GM12878 (cell line): ENCODE data around the gene KISS1. TPM values are rescaled to one million over a fixed set of nuclear protein-coding genes. Genes with fewer than 3 reads are reported as not detected.

Experiments used
- ATAC-seq: fragments of 200-7000 bp; cut with Tn5 transposase; 3 replicates; pipeline ENCODE4 v1.9.1; 2020; ENCODE audit warnings: mild to moderate bottlenecking, moderate library complexity
- BruUV-seq: library from RNA; stranded (reverse); fragments of 400-500 nt; replicated peaks from 2 replicates; lab custom pipeline; 2021; lab: Mats Ljungman, UMichigan
- CTCF ChIA-PET: fragments of 300-600 bp; sonication (Branson Sonifier 250); formaldehyde crosslinking; extraction: SDS; loops from one replicate; lab custom pipeline; 2021; ENCODE audit warnings: inconsistent platforms; lab: Yijun Ruan, JAX
- POLR2A ChIA-PET: fragments of 350-600 bp; formaldehyde crosslinking; extraction: SDS; loops from one replicate; lab custom pipeline; 2021; ENCODE audit warnings: inconsistent platforms; lab: Charles Lee
- RAD21 ChIA-PET: fragments of 300-600 bp; sonication (Branson Sonifier 250); formaldehyde crosslinking; loops from one replicate; lab custom pipeline; 2023; ENCODE audit warnings: antibody characterized with exemption; ENCODE audit not compliant: unreplicated experiment; lab: Charles Lee
- SMC1A ChIA-PET: fragments of 300-600 bp; sonication (Branson Sonifier 250); formaldehyde crosslinking; loops from one replicate; lab custom pipeline; 2023; ENCODE audit not compliant: unreplicated experiment, uncharacterized antibody; lab: Charles Lee
- DNase-seq: peaks from one replicate; pipeline ENCODE4 v3.0.0-alpha.2; 2011; ENCODE audit warnings: low read depth, low spot score
- FAIRE-seq: peaks from 3 replicates; lab custom pipeline; 2011; peaks lifted over from hg19 to GRCh38; lab: Jason Lieb, UNC
- H2AFZ ChIP-seq: 2 replicates; pipeline ENCODE4 v1.6.0; 2011; ENCODE audit warnings: low read depth, low read length, control low read depth; ENCODE audit not compliant: control insufficient read depth
- H3K27ac ChIP-seq: 2 replicates; pipeline ENCODE4 v1.5.1; 2011; ENCODE audit warnings: control low read depth; ENCODE audit not compliant: control insufficient read depth, insufficient read depth
- H3K27me3 ChIP-seq, 2 experiments: replicated peaks in 1 of 2; 2 replicates each; pipeline versions ENCODE4 v1.6.0 to v1.6.1; 2011; ENCODE audit warnings: low read length in 1 of 2; ENCODE audit not compliant: control insufficient read depth in 2 of 2, insufficient read depth in 2 of 2
- H3K36me3 ChIP-seq, 2 experiments: 2 replicates each; pipeline ENCODE4 v1.5.1; 2011; ENCODE audit warnings: low read length in 1 of 2; ENCODE audit not compliant: control insufficient read depth in 2 of 2, insufficient read depth in 2 of 2
- H3K4me1 ChIP-seq: 2 replicates; pipeline ENCODE4 v1.6.1; 2011; ENCODE audit warnings: mild to moderate bottlenecking, low read length, moderate library complexity, mixed read lengths; ENCODE audit not compliant: control insufficient read depth, insufficient read depth
- H3K4me2 ChIP-seq: 2 replicates; pipeline ENCODE4 v1.6.0; 2011; ENCODE audit warnings: control low read depth; ENCODE audit not compliant: control insufficient read depth, insufficient read depth
- H3K4me3 ChIP-seq: fragments of 200-600 bp; sonication (generic); 2 replicates; pipeline ENCODE4 v1.5.1; 2016
- H3K79me2 ChIP-seq: 2 replicates; pipeline ENCODE4 v1.6.0; 2011; ENCODE audit warnings: low read length; ENCODE audit not compliant: control insufficient read depth, insufficient read depth
- H3K9ac ChIP-seq: 2 replicates; pipeline ENCODE4 v1.8.0; 2011; ENCODE audit warnings: low read length, control low read depth, mixed read lengths; ENCODE audit not compliant: control insufficient read depth, insufficient read depth
- H3K9me3 ChIP-seq: replicated peaks from 3 replicates; pipeline ENCODE4 v1.5.1; 2011; ENCODE audit warnings: mild to moderate bottlenecking, low read length; ENCODE audit not compliant: control insufficient read depth, insufficient read depth
- H4K20me1 ChIP-seq: 2 replicates; pipeline ENCODE4 v1.6.0; 2011; ENCODE audit not compliant: control insufficient read depth, insufficient read depth
- BMI1 ChIP-seq: fragments of 450-650 bp; IDR thresholded peaks from 2 replicates; pipeline ENCODE4 v1.6.1; 2016; ENCODE audit warnings: mild to moderate bottlenecking, moderate library complexity, borderline replicate concordance
- CBX5 ChIP-seq: sonication (generic); IDR thresholded peaks from 2 replicates; pipeline ENCODE4 v1.6.1; 2016; ENCODE audit warnings: low read depth, moderate library complexity, mild to moderate bottlenecking, inconsistent platforms
- CHD2 ChIP-seq: IDR thresholded peaks from 2 replicates; pipeline ENCODE4 v1.6.1; 2011; ENCODE audit warnings: low read depth, low read length, improper control_type of control experiment, borderline replicate concordance
- CUX1 ChIP-seq: IDR thresholded peaks from 2 replicates; pipeline ENCODE4 v1.6.1; 2012; ENCODE audit warnings: improper control_type of control experiment, low read depth, low read length; ENCODE audit not compliant: insufficient replicate concordance
- HDGF ChIP-seq: fragments of 450-650 bp; IDR thresholded peaks from 2 replicates; pipeline ENCODE4 v1.6.1; 2016; ENCODE audit warnings: antibody characterized with exemption
- HSF1 ChIP-seq: fragments of 150-350 bp; IDR thresholded peaks from 2 replicates; pipeline ENCODE4 v1.6.1; 2014; ENCODE audit warnings: mild to moderate bottlenecking, low read depth, low read length
- JUND ChIP-seq: IDR thresholded peaks from 2 replicates; pipeline ENCODE4 v1.6.1; 2012; ENCODE audit warnings: low read depth, mild to moderate bottlenecking, low read length, improper control_type of control experiment, moderate library complexity
- LARP7 ChIP-seq: fragments of 450-650 bp; IDR thresholded peaks from 2 replicates; pipeline ENCODE4 v1.6.1; 2017; ENCODE audit warnings: mild to moderate bottlenecking
- MEF2B ChIP-seq: fragments of 450-650 bp; IDR thresholded peaks from 2 replicates; pipeline ENCODE4 v1.6.1; 2018; ENCODE audit warnings: mild to moderate bottlenecking, moderate library complexity; ENCODE audit not compliant: partially characterized antibody, poor library complexity, severe bottlenecking
- NRF1 ChIP-seq: conservative IDR thresholded peaks from 2 replicates; pipeline ENCODE4 v1.6.1; 2011; ENCODE audit warnings: mild to moderate bottlenecking, low read depth, low read length, improper control_type of control experiment
- STAT3 ChIP-seq: IDR thresholded peaks from 2 replicates; pipeline ENCODE4 v1.6.1; 2011; ENCODE audit warnings: low read depth, low read length, improper control_type of control experiment
- SUPT20H ChIP-seq: IDR thresholded peaks from 2 replicates; pipeline ENCODE4 v1.6.1; 2011; ENCODE audit warnings: low read depth, mild to moderate bottlenecking, low read length, moderate library complexity, borderline replicate concordance; ENCODE audit not compliant: control insufficient read depth
- ZBTB11 ChIP-seq: fragments of 450-650 bp; formaldehyde crosslinking; IDR thresholded peaks from 2 replicates; pipeline ENCODE4 v1.5.0; 2022; ENCODE audit warnings: mild to moderate bottlenecking, missing genetic modification characterization
- WGBS: methylation state at CpG from one replicate; pipeline ENCODE4 v1.1.6; 2016; ENCODE audit warnings: low lambda C conversion rate; ENCODE audit not compliant: insufficient replicate concordance, insufficient coverage; ENCODE audit errors: missing lambda C conversion rate; 5-methylcytosine and 5-hydroxymethylcytosine counted together
- in situ Hi-C: fragments of 300-500 bp; cut with MboI; formaldehyde crosslinking; loops from 9 replicates; pipeline ENCODE4 v1.14.3; 2018; ENCODE audit warnings: mixed read lengths
- intact Hi-C: fragments of 100-400 bp; cut with micrococcal nuclease; formaldehyde crosslinking; loops from one replicate; pipeline ENCODE4 v1.14.2; 2022; ENCODE audit not compliant: unreplicated experiment
- polyA plus RNA-seq, 11 experiments: library from polyadenylated mRNA; depleted of rRNA in 4 of 11; unstranded in 6 of 11; stranded (reverse) in 5 of 11; fragments of >200 nt; fragmentation: Nextera tagmentation in 4 of 11; fragmentation: Illumina TruSeq in 1 of 11; extraction: Ambion mirVana in 4 of 11; extraction: Trizol in 1 of 11; gene quantifications; 1 replicate in 1 of 11; 2 replicates in 10 of 11; pipeline versions ENCODE4 v1.2.1 to v1.2.3, GENCODE V29; 2011 to 2016; ENCODE audit warnings: inconsistent platforms in 2 of 11, missing spikeins in 2 of 11, low read depth in 1 of 11
- total RNA-seq, 4 experiments: library from RNA; depleted of rRNA in 3 of 4; stranded (reverse); fragments of >200 nt in 3 of 4; fragmentation: Illumina TruSeq in 1 of 4; extraction: Trizol in 1 of 4; gene quantifications; 2 replicates each; pipeline versions ENCODE4 v1.2.1 to v1.2.3, GENCODE V29; 2013 to 2021

KISS1 gene
- total and polyA plus RNA-seq, 10 of the 15 experiments (the other 5 are each of a cell fraction or from before 2014, with no cell fraction given) = not detected

- intact Hi-C loops = no loop called here
- ChIA-PET POLR2A (no interaction called here), SMC1A (interaction anchor here (0.8 to 1.3 kb wide), 5 partner anchors 18 to 106 kb away, joined by 3 to 5 read pairs (median 3); no protein-coding TSS in a partner anchor), CTCF (interaction anchor here (0.7 to 4.3 kb wide), 7 partner anchors 8 to 210 kb away, joined by 3 to 25 read pairs (median 3); no protein-coding TSS in a partner anchor), RAD21 (interaction anchor here (1.0 to 1.2 kb wide), 2 partner anchors 26 to 210 kb away, joined by 3 to 4 read pairs; no protein-coding TSS in a partner anchor)
- Histone ChIP-seq H3K79me2 (no peaks in the 10 kb centered on the region), H3K27me3 (peaks cover 3 to 16% of the 10 kb centered on the region in 2 experiments; a peak in 2 of 4 replicates), H3K4me3 (no peak overlapping the region), H2AFZ (no peak overlapping the region), H3K36me3 (no peaks in the 10 kb centered on the region), H3K9me3 (no peaks in the 10 kb centered on the region), H4K20me1 (no peaks in the 10 kb centered on the region), H3K27ac (no peak overlapping the region), H3K4me1 (no peaks in the 10 kb centered on the region), H3K9ac (no peak overlapping the region), H3K4me2 (no peak overlapping the region)
- WGBS = 18% methylated on average over 11 of the region's 11 CpGs
- in situ Hi-C loops = no loop called here
- no TSS peak for BruUV-seq
- FAIRE-seq (no peak), DNase-seq (peak; percentile 23), ATAC-seq (peak; percentile 87)
- no peak for TF ChIP-seq ZBTB11
- no peak for TF ChIP-seq LARP7
- TF ChIP-seq JUND = no peak
- no peak for TF ChIP-seq HDGF
- TF ChIP-seq MEF2B = no peak
- TF ChIP-seq BMI1 = 0 out of 2 replicates have a peak, but pooled peaks have one; percentile 40
- no peak for TF ChIP-seq NRF1
- TF ChIP-seq CHD2 = no peak
- no peak for TF ChIP-seq CBX5
- no peak for TF ChIP-seq SUPT20H
- no peak for TF ChIP-seq STAT3
- TF ChIP-seq CUX1 = no peak
- no peak for TF ChIP-seq HSF1
These were observed 7.2 kb downstream of the KISS1 start for GRCh38 chr1:204188959-204189639.
